AG09319 (cell line): ENCODE results near the gene HNRNPH1.

ENCODE experiments used
- DNase-seq: peaks from one replicate; pipeline ENCODE4 v3.0.0-alpha.2; 2010; ENCODE audit warnings: low read depth; ENCODE audit errors: extremely low read depth
- TF ChIP-seq, protein P1 (sequence below): IDR thresholded peaks from 2 replicates; pipeline ENCODE4 v1.5.1; 2011; ENCODE audit warnings: low read depth, mild to moderate bottlenecking, inconsistent platforms, low read length, moderate library complexity

HNRNPH1 gene

DNA sequence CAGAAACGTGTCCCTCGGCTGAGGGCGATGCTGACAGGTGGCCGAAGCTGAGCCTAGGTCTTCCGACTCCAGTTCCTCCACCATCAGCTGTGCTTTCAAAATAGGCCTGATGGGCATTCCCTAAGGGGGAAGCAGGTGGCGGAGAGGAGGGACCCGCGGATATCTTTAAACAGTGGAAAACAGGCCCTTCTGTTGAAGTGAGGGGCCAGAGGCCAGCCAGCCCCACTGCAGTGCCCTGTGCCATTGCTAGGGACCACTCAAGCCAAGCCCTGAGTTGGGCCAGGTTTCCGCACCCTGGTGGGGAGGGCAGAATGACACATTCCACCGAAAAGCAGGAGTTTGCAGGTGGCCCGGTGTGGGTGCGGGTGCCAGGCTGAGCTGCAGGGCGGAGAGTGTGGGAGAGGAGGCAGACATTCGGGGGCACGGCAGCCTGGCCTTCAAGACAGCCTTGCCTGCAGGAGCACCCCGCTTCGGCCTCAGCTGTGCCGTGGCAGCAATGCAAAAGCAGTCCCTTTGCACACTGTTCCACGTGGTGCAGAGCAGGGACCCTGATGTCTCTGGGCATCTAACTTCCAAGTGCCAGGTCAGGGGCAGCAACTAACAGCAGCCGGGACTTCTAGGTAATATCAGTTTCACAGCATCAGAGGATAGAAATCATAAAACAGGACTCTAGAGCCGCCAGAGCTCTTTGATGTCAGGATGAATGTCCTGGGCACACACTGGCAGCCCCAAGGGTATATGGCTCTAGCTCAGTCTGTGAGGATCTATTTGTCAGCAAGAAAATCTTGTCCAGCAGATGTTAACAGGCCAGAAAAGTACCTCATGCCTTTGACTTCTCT, 17.2 kb downstream of the HNRNPH1 start:
- no peak for DNase-seq
- TF ChIP-seq, protein P1, sequence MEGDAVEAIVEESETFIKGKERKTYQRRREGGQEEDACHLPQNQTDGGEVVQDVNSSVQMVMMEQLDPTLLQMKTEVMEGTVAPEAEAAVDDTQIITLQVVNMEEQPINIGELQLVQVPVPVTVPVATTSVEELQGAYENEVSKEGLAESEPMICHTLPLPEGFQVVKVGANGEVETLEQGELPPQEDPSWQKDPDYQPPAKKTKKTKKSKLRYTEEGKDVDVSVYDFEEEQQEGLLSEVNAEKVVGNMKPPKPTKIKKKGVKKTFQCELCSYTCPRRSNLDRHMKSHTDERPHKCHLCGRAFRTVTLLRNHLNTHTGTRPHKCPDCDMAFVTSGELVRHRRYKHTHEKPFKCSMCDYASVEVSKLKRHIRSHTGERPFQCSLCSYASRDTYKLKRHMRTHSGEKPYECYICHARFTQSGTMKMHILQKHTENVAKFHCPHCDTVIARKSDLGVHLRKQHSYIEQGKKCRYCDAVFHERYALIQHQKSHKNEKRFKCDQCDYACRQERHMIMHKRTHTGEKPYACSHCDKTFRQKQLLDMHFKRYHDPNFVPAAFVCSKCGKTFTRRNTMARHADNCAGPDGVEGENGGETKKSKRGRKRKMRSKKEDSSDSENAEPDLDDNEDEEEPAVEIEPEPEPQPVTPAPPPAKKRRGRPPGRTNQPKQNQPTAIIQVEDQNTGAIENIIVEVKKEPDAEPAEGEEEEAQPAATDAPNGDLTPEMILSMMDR: no peak

DNA sequence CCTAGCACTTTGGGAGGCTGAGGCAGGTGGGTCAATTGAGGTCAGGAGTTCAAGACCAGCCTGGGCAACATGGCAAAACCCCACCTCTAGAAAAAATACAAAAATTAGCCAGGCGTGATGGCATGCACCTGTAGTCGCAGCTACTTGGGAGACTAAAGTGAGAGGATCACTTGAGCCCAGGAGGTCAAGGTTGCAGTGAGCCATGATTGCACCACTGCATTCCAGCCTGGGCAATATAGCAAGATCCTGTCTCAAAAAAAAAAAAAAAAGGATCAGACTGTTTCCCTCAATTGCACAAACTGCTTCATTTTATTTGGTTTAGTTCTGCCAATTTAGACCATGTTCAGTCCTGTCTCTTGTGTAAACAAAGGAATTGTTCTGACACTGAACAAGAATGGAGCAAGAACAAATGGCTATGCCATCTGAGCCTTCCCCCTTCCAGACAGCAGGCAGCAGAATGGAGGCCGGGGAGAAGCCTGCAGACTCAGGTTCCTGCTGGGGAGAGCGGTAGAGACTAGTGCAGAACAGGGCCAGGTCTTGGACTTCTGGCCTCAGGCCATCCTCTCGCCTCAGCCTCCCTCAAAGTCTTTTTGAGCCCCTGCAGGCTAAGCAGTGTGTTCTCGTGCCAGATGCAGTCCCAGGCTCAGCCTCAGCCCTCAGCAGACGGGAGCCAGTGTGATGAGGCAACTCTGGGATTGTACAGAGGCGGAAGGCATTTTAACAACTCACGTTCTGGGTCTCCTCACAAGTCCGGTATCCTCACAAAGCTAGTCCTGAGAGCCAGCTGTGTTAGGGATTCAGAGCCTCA, 18.2 kb downstream of the HNRNPH1 start:
- DNase-seq: no peak
- TF ChIP-seq, protein P1: no peak

DNA sequence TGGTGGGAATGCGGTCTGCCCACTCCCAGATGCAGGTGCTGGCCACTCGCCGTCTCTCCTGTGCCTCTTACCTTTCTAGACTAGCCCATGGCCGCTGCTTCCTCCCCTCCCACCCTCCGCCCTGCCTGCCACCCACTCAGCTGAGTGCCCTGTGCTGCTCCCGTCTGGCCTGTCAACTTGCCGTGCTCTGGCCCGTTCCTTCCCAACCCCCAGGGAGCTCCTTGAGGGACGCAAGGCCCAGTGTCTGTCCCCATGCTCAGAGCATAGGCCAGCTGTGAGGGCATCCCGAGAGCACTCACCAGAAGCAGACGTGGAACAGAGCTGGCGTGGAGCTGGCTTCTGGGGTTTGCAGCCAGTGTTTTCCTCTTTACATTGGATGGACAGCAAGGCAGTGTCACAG, 20.2 kb downstream of the HNRNPH1 start:
- TF ChIP-seq, protein P1: no peak
- DNase-seq: no peak

DNA sequence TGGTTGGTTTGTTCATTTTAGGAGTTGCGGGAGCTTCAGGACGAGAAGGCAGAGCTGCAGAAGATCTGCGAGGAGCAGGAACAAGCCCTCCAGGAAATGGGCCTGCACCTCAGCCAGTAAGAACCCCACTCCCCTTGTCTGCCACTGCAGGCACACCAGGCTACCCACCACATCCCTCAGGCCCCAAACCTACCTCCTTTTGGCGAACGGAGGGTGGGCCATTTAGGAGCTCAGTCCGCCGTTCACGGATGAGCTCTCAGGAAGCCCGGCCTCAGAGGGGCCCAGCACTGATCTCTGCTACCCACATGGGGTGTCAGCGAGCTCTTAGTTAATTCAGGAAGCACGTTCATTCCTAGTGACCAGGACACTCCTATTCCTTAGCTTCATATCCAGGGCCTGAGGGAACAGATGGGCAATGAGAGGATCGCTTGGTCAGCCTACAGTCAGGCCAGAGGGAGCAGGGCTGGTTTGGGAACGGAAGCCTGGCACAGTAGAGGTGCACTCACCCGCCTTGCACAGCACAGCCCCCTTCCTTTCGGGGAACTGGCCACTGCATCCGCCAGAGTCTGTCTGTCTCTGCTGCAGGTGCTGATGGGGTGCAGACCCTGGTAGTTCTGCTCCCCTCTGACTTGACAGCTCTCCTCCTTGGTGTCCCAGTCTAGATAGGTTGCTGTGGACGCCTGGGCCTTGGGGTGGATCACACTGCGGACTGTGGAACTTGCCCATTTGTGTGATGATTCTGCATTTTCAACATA, 21.4 kb downstream of the HNRNPH1 start:
- TF ChIP-seq, protein P1: no peak

DNA sequence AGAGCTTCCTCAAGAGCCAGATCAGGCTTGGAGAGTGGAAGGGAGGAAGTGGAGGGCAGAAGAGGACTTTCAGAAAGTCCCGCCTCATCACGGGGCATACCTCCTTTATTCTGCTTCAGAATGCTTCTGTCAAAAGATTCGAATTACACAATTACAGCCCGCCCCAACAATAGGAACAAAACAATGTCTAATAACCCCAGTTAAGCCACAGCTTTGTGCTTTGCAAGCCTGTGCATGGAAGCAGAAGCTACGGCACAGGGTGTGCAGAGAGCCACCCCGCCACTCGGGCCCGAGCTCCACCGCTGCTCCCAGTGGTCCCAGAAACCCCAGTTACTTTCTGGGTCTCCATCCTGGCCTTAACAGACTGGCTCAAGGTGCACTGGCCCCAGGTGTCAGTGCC, 23.5 kb downstream of the HNRNPH1 start:
- TF ChIP-seq, protein P1: no peak

More for the DNA sequence above, 21.4 kb downstream of the HNRNPH1 start:
- no peak for DNase-seq

DNA sequence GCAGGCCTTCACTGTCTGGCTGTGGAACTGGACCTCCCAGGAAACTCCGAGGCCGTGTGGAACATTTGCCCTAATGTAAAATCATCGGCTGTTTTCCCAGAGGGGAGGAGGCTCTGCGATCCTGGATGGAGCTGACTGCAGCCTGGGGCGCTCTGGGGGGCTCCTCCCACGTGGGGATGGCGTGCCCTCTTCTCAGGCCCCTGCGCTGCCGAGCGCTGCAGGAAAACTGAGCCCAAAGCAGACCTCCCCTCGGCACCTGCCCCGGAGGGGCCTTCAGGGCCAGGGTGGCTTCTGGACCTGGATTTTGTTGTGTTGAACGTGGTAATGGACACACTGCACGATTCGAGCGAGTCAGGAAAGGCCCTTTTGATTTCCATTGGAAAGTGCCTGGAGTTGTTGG, 23.9 kb downstream of the HNRNPH1 start:
- TF ChIP-seq, protein P1: no peak
- DNase-seq: no peak

More for the DNA sequence above, 23.5 kb downstream of the HNRNPH1 start:
- no peak for DNase-seq
